ENCODE data around the gene ITGBL1.

- TF ChIP-seq, protein P1, sequence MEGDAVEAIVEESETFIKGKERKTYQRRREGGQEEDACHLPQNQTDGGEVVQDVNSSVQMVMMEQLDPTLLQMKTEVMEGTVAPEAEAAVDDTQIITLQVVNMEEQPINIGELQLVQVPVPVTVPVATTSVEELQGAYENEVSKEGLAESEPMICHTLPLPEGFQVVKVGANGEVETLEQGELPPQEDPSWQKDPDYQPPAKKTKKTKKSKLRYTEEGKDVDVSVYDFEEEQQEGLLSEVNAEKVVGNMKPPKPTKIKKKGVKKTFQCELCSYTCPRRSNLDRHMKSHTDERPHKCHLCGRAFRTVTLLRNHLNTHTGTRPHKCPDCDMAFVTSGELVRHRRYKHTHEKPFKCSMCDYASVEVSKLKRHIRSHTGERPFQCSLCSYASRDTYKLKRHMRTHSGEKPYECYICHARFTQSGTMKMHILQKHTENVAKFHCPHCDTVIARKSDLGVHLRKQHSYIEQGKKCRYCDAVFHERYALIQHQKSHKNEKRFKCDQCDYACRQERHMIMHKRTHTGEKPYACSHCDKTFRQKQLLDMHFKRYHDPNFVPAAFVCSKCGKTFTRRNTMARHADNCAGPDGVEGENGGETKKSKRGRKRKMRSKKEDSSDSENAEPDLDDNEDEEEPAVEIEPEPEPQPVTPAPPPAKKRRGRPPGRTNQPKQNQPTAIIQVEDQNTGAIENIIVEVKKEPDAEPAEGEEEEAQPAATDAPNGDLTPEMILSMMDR (IDR thresholded peaks at IDR 0.05): no peak
- TF ChIP-seq POLR2AphosphoS5 (IDR thresholded peaks at IDR 0.05) (no peak), EP300 (IDR thresholded peaks at IDR 0.05) (no peak), POLR2A (IDR thresholded peaks at IDR 0.05) (no peak)
Observed at GRCh38 chr13:101434486-101434885, 18.0 kb upstream of the ITGBL1 start.

All from sigmoid colon (tissue), 4 donors.